WTC11 (cell line): ENCODE measurements around the gene ABCB6. TPM values are rescaled to one million over a fixed set of nuclear protein-coding genes. Genes with fewer than 3 reads are reported as not detected.

Source experiments
- ATF1 ChIP-seq: sonication (generic); formaldehyde crosslinking; IDR thresholded peaks from 2 replicates; pipeline ENCODE4 v1.8.1; 2023; ENCODE audit warnings: mild to moderate bottlenecking, moderate library complexity, missing genetic modification reagents
- CBFB ChIP-seq: sonication (generic); formaldehyde crosslinking; IDR thresholded peaks from 2 replicates; pipeline ENCODE4 v1.8.1; 2022; ENCODE audit warnings: mild to moderate bottlenecking, low read depth, missing genetic modification reagents
- CREM ChIP-seq: sonication (generic); formaldehyde crosslinking; IDR thresholded peaks from 2 replicates; pipeline ENCODE4 v1.8.1; 2022; ENCODE audit warnings: mild to moderate bottlenecking, missing genetic modification reagents, moderate library complexity
- FOXJ3 ChIP-seq: sonication (generic); formaldehyde crosslinking; IDR thresholded peaks from 2 replicates; pipeline ENCODE4 v1.9.0; 2021; ENCODE audit warnings: missing genetic modification reagents, mild to moderate bottlenecking, borderline replicate concordance
- FOXK1 ChIP-seq: sonication (generic); formaldehyde crosslinking; IDR thresholded peaks from 2 replicates; pipeline ENCODE4 v1.8.0; 2022; ENCODE audit warnings: mild to moderate bottlenecking, moderate library complexity, missing genetic modification reagents
- FOXP1 ChIP-seq: sonication (generic); formaldehyde crosslinking; IDR thresholded peaks from 2 replicates; pipeline ENCODE4 v1.8.0; 2022; ENCODE audit warnings: missing genetic modification reagents, mild to moderate bottlenecking, moderate library complexity, borderline replicate concordance
- GABPB1 ChIP-seq: sonication (generic); formaldehyde crosslinking; IDR thresholded peaks from 2 replicates; pipeline ENCODE4 v1.8.1; 2023; ENCODE audit warnings: mild to moderate bottlenecking, missing genetic modification reagents
- GTF2I ChIP-seq: fragments of 250-450 bp; sonication (Bioruptor Pico); conservative IDR thresholded peaks from 2 replicates; pipeline ENCODE4 v1.4.0; 2021; ENCODE audit warnings: mild to moderate bottlenecking
- KAT7 ChIP-seq: sonication (generic); formaldehyde crosslinking; IDR thresholded peaks from 2 replicates; pipeline ENCODE4 v1.8.1; 2023; ENCODE audit warnings: missing genetic modification reagents, mild to moderate bottlenecking, borderline replicate concordance
- NFATC4 ChIP-seq: fragments of 250-450 bp; sonication (Bioruptor Pico); IDR thresholded peaks from 2 replicates; pipeline ENCODE4 v1.9.0; 2021; ENCODE audit warnings: mild to moderate bottlenecking
- NR2C2 ChIP-seq: sonication (generic); formaldehyde crosslinking; IDR thresholded peaks from 2 replicates; pipeline ENCODE4 v1.8.0; 2022; ENCODE audit warnings: mild to moderate bottlenecking, missing genetic modification reagents
- RORB ChIP-seq: fragments of 250-450 bp; sonication (Bioruptor Pico); IDR thresholded peaks from 2 replicates; pipeline ENCODE4 v1.9.0; 2021; ENCODE audit warnings: mild to moderate bottlenecking
- ZBTB21 ChIP-seq: sonication (generic); formaldehyde crosslinking; IDR thresholded peaks from 2 replicates; pipeline ENCODE4 v1.8.1; 2023; ENCODE audit warnings: mild to moderate bottlenecking, missing genetic modification reagents, borderline replicate concordance
- ZNF263 ChIP-seq: sonication (generic); formaldehyde crosslinking; IDR thresholded peaks from 2 replicates; pipeline ENCODE4 v1.8.1; 2022; ENCODE audit warnings: low read depth, mild to moderate bottlenecking, moderate library complexity, missing genetic modification reagents
- ZNF671 ChIP-seq: fragments of 250-450 bp; sonication (Bioruptor Pico); IDR thresholded peaks from 2 replicates; pipeline ENCODE4 v1.8.0; 2021; ENCODE audit warnings: mild to moderate bottlenecking
- total RNA-seq: library from RNA; stranded (reverse); gene quantifications from 3 replicates; pipeline ENCODE4 v1.2.3, GENCODE V29; 2021
- TF ChIP-seq, protein P1 (sequence below): sonication (generic); formaldehyde crosslinking; conservative IDR thresholded peaks from 2 replicates; pipeline ENCODE4 v1.8.1; 2023; ENCODE audit warnings: mild to moderate bottlenecking, low read depth, missing genetic modification reagents, moderate library complexity
- TF ChIP-seq, protein P2 (sequence below): fragments of 250-450 bp; sonication (Bioruptor Pico); IDR thresholded peaks from 2 replicates; pipeline ENCODE4 v1.9.0; 2021; ENCODE audit warnings: mild to moderate bottlenecking
- TF ChIP-seq, protein P3 (sequence below): sonication (generic); formaldehyde crosslinking; IDR thresholded peaks from 2 replicates; pipeline ENCODE4 v1.8.1; 2023; ENCODE audit warnings: mild to moderate bottlenecking, missing genetic modification reagents, moderate library complexity
- TF ChIP-seq, protein P4 (sequence below): fragments of 250-450 bp; sonication (Bioruptor Pico); conservative IDR thresholded peaks from 2 replicates; pipeline ENCODE4 v1.9.0; 2021; ENCODE audit warnings: mild to moderate bottlenecking
- TF ChIP-seq, protein P5 (sequence below): sonication (generic); formaldehyde crosslinking; IDR thresholded peaks from 2 replicates; pipeline ENCODE4 v1.8.1; 2023; ENCODE audit warnings: mild to moderate bottlenecking, moderate library complexity, missing genetic modification reagents
- TF ChIP-seq, protein P6 (sequence below): fragments of 200-600 bp; IDR thresholded peaks from 2 replicates; pipeline ENCODE4 v1.8.0; 2022; ENCODE audit warnings: antibody characterized with exemption
- TF ChIP-seq, protein P7 (sequence below): sonication (generic); formaldehyde crosslinking; IDR thresholded peaks from 2 replicates; pipeline ENCODE4 v1.8.0; 2022; ENCODE audit warnings: missing genetic modification reagents
- TF ChIP-seq, protein P8 (sequence below): sonication (generic); formaldehyde crosslinking; conservative IDR thresholded peaks from 2 replicates; pipeline ENCODE4 v1.8.1; 2022; ENCODE audit warnings: mild to moderate bottlenecking, missing genetic modification reagents

Gene ABCB6
- total RNA-seq, 1 experiment from 2014 or later: 44.8 TPM

DNA sequence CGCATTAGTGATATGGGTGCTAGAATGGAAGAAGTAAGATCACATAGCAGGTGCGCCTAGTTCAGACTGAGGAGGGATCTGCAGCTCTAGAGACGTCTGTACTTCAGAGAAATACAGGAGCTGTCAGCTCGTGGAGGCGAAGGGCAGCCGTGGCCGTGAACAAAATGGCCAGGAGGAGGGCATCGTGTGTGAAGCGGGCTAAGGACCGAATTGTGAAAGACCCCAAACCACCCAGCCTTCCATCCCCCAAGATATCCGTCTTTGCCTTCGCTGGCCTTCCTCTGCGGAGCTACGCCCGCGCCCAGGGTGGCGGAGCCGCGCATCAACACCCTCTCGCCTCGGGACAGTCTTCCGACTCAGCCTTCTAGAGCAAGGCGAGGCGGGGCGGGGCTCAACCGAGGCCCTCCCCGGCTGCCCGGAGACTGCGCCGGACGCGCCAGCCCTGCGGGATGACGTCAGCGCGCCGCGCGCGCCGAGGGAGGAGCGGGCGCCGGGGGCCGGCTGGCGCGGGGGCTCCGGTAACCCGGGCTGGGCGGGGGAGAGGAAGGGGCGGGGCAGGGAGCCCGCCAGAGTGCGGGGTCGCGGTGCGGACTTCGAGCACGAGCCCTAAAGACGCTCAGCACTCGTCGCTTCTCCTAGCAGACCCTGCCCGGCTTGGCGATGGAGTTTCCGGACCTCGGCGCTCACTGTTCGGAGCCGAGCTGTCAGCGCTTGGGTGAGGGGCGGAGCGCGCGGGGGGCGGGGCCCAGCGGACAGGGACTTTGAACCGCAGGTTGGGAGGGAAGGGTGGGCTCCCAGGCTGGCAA is 12.2 kb downstream of the ABCB6 start, which contains the start of gene ZFAND2B (continued):
- TF ChIP-seq, protein P1, sequence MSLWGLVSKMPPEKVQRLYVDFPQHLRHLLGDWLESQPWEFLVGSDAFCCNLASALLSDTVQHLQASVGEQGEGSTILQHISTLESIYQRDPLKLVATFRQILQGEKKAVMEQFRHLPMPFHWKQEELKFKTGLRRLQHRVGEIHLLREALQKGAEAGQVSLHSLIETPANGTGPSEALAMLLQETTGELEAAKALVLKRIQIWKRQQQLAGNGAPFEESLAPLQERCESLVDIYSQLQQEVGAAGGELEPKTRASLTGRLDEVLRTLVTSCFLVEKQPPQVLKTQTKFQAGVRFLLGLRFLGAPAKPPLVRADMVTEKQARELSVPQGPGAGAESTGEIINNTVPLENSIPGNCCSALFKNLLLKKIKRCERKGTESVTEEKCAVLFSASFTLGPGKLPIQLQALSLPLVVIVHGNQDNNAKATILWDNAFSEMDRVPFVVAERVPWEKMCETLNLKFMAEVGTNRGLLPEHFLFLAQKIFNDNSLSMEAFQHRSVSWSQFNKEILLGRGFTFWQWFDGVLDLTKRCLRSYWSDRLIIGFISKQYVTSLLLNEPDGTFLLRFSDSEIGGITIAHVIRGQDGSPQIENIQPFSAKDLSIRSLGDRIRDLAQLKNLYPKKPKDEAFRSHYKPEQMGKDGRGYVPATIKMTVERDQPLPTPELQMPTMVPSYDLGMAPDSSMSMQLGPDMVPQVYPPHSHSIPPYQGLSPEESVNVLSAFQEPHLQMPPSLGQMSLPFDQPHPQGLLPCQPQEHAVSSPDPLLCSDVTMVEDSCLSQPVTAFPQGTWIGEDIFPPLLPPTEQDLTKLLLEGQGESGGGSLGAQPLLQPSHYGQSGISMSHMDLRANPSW (CRISPR knock-in tag): no peak
- TF ChIP-seq, protein P2, sequence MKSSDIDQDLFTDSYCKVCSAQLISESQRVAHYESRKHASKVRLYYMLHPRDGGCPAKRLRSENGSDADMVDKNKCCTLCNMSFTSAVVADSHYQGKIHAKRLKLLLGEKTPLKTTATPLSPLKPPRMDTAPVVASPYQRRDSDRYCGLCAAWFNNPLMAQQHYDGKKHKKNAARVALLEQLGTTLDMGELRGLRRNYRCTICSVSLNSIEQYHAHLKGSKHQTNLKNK (CRISPR knock-in tag): no peak
- TF ChIP-seq GABPB1 (CRISPR knock-in tag) (0 out of 2 replicates have a peak, but pooled peaks have one; percentile 51), ZBTB21 (CRISPR knock-in tag) (0 out of 2 replicates have a peak, but pooled peaks have one; percentile 15), FOXK1 (CRISPR knock-in tag) (peak; percentile 70), NR2C2 (CRISPR knock-in tag) (no peak), CREM (peak; percentile 88; the same call in 1 of the 2 replicates), ZNF671 (no peak), GTF2I (CRISPR knock-in tag) (no peak), CBFB (CRISPR knock-in tag) (no peak), RORB (CRISPR knock-in tag) (no peak), ZNF263 (CRISPR knock-in tag) (no peak), NFATC4 (CRISPR knock-in tag) (no peak), KAT7 (CRISPR knock-in tag) (no peak), ATF1 (CRISPR knock-in tag) (no peak), FOXP1 (peak; percentile 52; the same call in 1 of the 2 replicates), FOXJ3 (no peak)
- TF ChIP-seq, protein P3, sequence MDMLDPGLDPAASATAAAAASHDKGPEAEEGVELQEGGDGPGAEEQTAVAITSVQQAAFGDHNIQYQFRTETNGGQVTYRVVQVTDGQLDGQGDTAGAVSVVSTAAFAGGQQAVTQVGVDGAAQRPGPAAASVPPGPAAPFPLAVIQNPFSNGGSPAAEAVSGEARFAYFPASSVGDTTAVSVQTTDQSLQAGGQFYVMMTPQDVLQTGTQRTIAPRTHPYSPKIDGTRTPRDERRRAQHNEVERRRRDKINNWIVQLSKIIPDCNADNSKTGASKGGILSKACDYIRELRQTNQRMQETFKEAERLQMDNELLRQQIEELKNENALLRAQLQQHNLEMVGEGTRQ (CRISPR knock-in tag): peak; percentile 44
- TF ChIP-seq, protein P4, sequence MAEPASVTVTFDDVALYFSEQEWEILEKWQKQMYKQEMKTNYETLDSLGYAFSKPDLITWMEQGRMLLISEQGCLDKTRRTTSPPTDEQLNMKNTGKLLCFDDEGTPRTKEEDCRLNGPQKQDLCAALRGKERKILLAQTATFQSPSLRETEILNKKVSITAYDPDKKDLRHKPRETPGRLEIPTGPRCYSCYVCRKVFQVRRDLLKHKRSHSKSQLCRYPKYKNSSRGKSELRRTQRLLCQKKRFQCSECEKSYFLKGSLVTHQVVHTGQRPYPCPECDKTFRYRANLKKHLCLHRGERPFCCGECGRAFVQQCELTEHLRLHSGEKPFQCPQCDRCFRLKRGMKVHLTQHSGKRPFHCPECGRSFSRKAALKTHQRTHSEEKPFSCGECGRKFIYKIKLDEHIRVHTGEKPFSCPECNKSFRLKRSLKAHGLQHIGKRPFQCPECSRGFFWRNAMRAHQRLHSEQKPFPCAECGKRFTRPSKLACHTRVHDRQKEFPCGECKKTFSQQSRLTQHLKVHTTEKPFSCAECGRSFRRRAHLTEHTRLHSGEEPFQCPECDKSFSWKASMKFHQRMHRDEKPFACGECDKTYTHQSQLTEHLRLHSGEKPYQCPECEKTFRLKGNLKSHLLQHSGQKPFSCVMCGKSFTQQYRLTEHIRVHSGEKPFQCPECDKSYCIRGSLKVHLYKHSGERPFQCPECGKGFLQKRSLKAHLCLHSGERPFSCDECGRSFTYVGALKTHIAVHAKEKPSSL (CRISPR knock-in tag): no peak
- TF ChIP-seq, protein P5, sequence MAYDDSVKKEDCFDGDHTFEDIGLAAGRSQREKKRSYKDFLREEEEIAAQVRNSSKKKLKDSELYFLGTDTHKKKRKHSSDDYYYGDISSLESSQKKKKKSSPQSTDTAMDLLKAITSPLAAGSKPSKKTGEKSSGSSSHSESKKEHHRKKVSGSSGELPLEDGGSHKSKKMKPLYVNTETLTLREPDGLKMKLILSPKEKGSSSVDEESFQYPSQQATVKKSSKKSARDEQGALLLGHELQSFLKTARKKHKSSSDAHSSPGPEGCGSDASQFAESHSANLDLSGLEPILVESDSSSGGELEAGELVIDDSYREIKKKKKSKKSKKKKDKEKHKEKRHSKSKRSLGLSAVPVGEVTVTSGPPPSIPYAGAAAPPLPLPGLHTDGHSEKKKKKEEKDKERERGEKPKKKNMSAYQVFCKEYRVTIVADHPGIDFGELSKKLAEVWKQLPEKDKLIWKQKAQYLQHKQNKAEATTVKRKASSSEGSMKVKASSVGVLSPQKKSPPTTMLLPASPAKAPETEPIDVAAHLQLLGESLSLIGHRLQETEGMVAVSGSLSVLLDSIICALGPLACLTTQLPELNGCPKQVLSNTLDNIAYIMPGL (CRISPR knock-in tag): no peak
- TF ChIP-seq, protein P6, sequence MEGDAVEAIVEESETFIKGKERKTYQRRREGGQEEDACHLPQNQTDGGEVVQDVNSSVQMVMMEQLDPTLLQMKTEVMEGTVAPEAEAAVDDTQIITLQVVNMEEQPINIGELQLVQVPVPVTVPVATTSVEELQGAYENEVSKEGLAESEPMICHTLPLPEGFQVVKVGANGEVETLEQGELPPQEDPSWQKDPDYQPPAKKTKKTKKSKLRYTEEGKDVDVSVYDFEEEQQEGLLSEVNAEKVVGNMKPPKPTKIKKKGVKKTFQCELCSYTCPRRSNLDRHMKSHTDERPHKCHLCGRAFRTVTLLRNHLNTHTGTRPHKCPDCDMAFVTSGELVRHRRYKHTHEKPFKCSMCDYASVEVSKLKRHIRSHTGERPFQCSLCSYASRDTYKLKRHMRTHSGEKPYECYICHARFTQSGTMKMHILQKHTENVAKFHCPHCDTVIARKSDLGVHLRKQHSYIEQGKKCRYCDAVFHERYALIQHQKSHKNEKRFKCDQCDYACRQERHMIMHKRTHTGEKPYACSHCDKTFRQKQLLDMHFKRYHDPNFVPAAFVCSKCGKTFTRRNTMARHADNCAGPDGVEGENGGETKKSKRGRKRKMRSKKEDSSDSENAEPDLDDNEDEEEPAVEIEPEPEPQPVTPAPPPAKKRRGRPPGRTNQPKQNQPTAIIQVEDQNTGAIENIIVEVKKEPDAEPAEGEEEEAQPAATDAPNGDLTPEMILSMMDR: no peak
- TF ChIP-seq, protein P7, sequence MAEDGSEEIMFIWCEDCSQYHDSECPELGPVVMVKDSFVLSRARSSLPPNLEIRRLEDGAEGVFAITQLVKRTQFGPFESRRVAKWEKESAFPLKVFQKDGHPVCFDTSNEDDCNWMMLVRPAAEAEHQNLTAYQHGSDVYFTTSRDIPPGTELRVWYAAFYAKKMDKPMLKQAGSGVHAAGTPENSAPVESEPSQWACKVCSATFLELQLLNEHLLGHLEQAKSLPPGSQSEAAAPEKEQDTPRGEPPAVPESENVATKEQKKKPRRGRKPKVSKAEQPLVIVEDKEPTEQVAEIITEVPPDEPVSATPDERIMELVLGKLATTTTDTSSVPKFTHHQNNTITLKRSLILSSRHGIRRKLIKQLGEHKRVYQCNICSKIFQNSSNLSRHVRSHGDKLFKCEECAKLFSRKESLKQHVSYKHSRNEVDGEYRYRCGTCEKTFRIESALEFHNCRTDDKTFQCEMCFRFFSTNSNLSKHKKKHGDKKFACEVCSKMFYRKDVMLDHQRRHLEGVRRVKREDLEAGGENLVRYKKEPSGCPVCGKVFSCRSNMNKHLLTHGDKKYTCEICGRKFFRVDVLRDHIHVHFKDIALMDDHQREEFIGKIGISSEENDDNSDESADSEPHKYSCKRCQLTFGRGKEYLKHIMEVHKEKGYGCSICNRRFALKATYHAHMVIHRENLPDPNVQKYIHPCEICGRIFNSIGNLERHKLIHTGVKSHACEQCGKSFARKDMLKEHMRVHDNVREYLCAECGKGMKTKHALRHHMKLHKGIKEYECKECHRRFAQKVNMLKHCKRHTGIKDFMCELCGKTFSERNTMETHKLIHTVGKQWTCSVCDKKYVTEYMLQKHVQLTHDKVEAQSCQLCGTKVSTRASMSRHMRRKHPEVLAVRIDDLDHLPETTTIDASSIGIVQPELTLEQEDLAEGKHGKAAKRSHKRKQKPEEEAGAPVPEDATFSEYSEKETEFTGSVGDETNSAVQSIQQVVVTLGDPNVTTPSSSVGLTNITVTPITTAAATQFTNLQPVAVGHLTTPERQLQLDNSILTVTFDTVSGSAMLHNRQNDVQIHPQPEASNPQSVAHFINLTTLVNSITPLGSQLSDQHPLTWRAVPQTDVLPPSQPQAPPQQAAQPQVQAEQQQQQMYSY (CRISPR knock-in tag): no peak
- TF ChIP-seq, protein P8, sequence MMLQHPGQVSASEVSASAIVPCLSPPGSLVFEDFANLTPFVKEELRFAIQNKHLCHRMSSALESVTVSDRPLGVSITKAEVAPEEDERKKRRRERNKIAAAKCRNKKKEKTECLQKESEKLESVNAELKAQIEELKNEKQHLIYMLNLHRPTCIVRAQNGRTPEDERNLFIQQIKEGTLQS (CRISPR knock-in tag): no peak
